Thyroid gland (tissue), 4 donors: ENCODE results near the gene DRG2. TPM values are rescaled to one million over a fixed set of nuclear protein-coding genes. Genes with fewer than 3 reads are reported as not detected.

ENCODE experiments used
- DNase-seq, 2 donors: peaks; one replicate each; pipeline ENCODE4 v3.0.0-alpha.2; 2019
- H3K27ac ChIP-seq, 3 donors: fragments of 200-600 bp; sonication (generic); 1 replicate in 2 of 3; 2 replicates in 1 of 3; pipeline ENCODE4 v1.5.1; 2016 to 2019; ENCODE audit warnings: mild to moderate bottlenecking in 1 of 3, moderate library complexity in 1 of 3
- H3K27me3 ChIP-seq: fragments of 200-600 bp; sonication (generic); one replicate; pipeline ENCODE4 v1.5.1; 2019
- H3K36me3 ChIP-seq, 2 donors: fragments of 200-600 bp; sonication (generic); one replicate each; pipeline ENCODE4 v1.5.1; 2016 to 2019
- H3K4me1 ChIP-seq, 2 donors: fragments of 200-600 bp; sonication (generic); one replicate each; pipeline ENCODE4 v1.5.1; 2017 to 2019
- H3K4me3 ChIP-seq, 3 donors: fragments of 200-600 bp; sonication (generic); replicated peaks in 1 of 3; 1 replicate in 2 of 3; 2 replicates in 1 of 3; pipeline ENCODE4 v1.5.1; 2016; ENCODE audit warnings: mild to moderate bottlenecking in 1 of 3
- H3K9me3 ChIP-seq: fragments of 200-600 bp; sonication (generic); one replicate; pipeline ENCODE4 v1.5.1; 2017
- CTCF ChIP-seq, 6 experiments: fragments of 200-600 bp in 3 of 6; fragments of 450-650 bp in 3 of 6; sonication (generic) in 3 of 6; IDR thresholded peaks; one replicate each; pipeline ENCODE4 v1.5.1; 2016 to 2019; ENCODE audit warnings: antibody characterized with exemption in 6 of 6, mild to moderate bottlenecking in 2 of 6, inconsistent platforms in 1 of 6, moderate library complexity in 1 of 6
- POLR2A ChIP-seq, 2 donors: fragments of 450-650 bp; IDR thresholded peaks; one replicate each; pipeline ENCODE4 v1.6.1; 2017; ENCODE audit warnings: antibody characterized with exemption in 2 of 2, mild to moderate bottlenecking in 2 of 2, moderate library complexity in 1 of 2
- WGBS, 2 donors: methylation state at CpG; one replicate each; pipeline ENCODE4 v1.1.5; 2017; 5-methylcytosine and 5-hydroxymethylcytosine counted together
- intact Hi-C: fragments of 100-400 bp; cut with DNase I; formaldehyde crosslinking; loops from one replicate; pipeline ENCODE4 v1.15.1; 2023
- total RNA-seq, 4 donors: library from RNA; depleted of rRNA; stranded (reverse); fragments of >200 nt; gene quantifications; one replicate each; pipeline ENCODE4 v1.2.3, GENCODE V29; 2016

The DRG2 gene
- total RNA-seq, 4 donors from 2014 or later, result 35.3 to 88.8 (median 59.2) TPM

- H3K4me1 ChIP-seq, result no peaks in the 10 kb centered on the region
- 76 to 93% methylated on average over 4 to 5 of the region's 6 CpGs for WGBS, 2 donors
- no peaks in the 10 kb centered on the region for H3K9me3 ChIP-seq
- TF ChIP-seq CTCF (IDR thresholded peaks at IDR 0.05) (no peak), POLR2A (IDR thresholded peaks at IDR 0.05) (no peak)
- no peak overlapping the region for H3K4me3 ChIP-seq
- intact Hi-C loops, result no loop called here
- DNase-seq, result no peak
- H3K36me3 ChIP-seq, result peaks cover 0 to 5% of the 10 kb centered on the region in 2 donors
- H3K27me3 ChIP-seq, result no peaks in the 10 kb centered on the region
- H3K27ac ChIP-seq, result no peak overlapping the region
Measured at GRCh38 chr17:18107971-18108370, 20.2 kb downstream of the DRG2 start.

GRCh38 chr17:18108401-18109312 is 20.9 kb downstream of the DRG2 start, which contains the start of gene MYO15A:
Gene MYO15A (plus strand): TSS chr17:18108756. CDS start chr17:18118801, 10,045 bp downstream.
- intact Hi-C loops, result no loop called here
- no peaks in the 10 kb centered on the region for H3K27me3 ChIP-seq
- TF ChIP-seq CTCF (IDR thresholded peaks at IDR 0.05) (no peak), POLR2A (IDR thresholded peaks at IDR 0.05) (no peak)
- no peaks in the 10 kb centered on the region for H3K4me1 ChIP-seq
- 72 to 85% methylated on average over 5 to 15 of the region's 17 CpGs for WGBS, 2 donors
- H3K36me3 ChIP-seq, result peaks cover 0 to 5% of the 10 kb centered on the region in 2 donors
- DNase-seq, result no peak
- no peak within 1 kb of the TSS for H3K4me3 ChIP-seq
- no peak within 1 kb of the TSS for H3K27ac ChIP-seq
- no peaks in the 10 kb centered on the region for H3K9me3 ChIP-seq

- Histone ChIP-seq H3K27me3 (no peaks in the 10 kb centered on the region), H3K27ac (no peak overlapping the region), H3K9me3 (no peaks in the 10 kb centered on the region), H3K4me3 (no peak overlapping the region), H3K4me1 (no peaks in the 10 kb centered on the region), H3K36me3 (peaks cover 0 to 5% of the 10 kb centered on the region in 2 donors)
- no peak for DNase-seq
- intact Hi-C loops, result no loop called here
- 75% methylated on average over 10 of the region's 10 CpGs for WGBS, 2 donors
- no peak for TF ChIP-seq CTCF (IDR thresholded peaks at IDR 0.05)
- no peak for TF ChIP-seq POLR2A (IDR thresholded peaks at IDR 0.05)
Measured at GRCh38 chr17:18109935-18110485, 22.3 kb downstream of the DRG2 start.

GRCh38 chr17:18110636-18111145 is 22.9 kb downstream of the DRG2 start:
- no peak for DNase-seq
- H3K36me3 ChIP-seq, result peaks cover 0 to 5% of the 10 kb centered on the region in 2 donors
- H3K27me3 ChIP-seq, result no peaks in the 10 kb centered on the region
- no peak for TF ChIP-seq CTCF (IDR thresholded peaks at IDR 0.05)
- no peak for TF ChIP-seq POLR2A (IDR thresholded peaks at IDR 0.05)
- H3K4me1 ChIP-seq, result no peaks in the 10 kb centered on the region
- H3K27ac ChIP-seq, result no peak overlapping the region
- no peaks in the 10 kb centered on the region for H3K9me3 ChIP-seq
- no peak overlapping the region for H3K4me3 ChIP-seq
- WGBS, 2 donors, result 91 to 93% methylated on average over 2 to 3 of the region's 4 CpGs
- intact Hi-C loops, result no loop called here
